HG02759 (cell line): ENCODE measurements around the gene ALK.
"Not testable (repeated sequence)": the region's sequence is repeated elsewhere in the genome, so short reads cannot be mapped to it uniquely, and the experiment has no call there.

ENCODE experiments used
- ATAC-seq: cut with Tn5 transposase; IDR thresholded peaks from one replicate; pipeline ENCODE4 v1.9.1; 2021; ENCODE audit warnings: mild to moderate bottlenecking, moderate library complexity; ENCODE audit not compliant: unreplicated experiment

ALK gene

GRCh38 chr2:29844713-29845326 lies 76.6 kb downstream of the ALK start:
- no peak for ATAC-seq

- no peak for ATAC-seq
Measured at GRCh38 chr2:29841386-29842004, 79.9 kb downstream of the ALK start.

- ATAC-seq = no peak
Measured at GRCh38 chr2:29839306-29839705, 82.1 kb downstream of the ALK start.

GRCh38 chr2:29837925-29838324 lies 83.5 kb downstream of the ALK start:
- ATAC-seq = no peak

- ATAC-seq = no peak
Measured at GRCh38 chr2:29834624-29835023, 86.8 kb downstream of the ALK start.

- no peak for ATAC-seq
Measured at GRCh38 chr2:29834036-29834540, 87.3 kb downstream of the ALK start.

GRCh38 chr2:29831560-29831959 lies 89.8 kb downstream of the ALK start:
- no peak for ATAC-seq

GRCh38 chr2:29829841-29830240 lies 91.5 kb downstream of the ALK start:
- no peak for ATAC-seq

- not testable (repeated sequence) for ATAC-seq
Measured at GRCh38 chr2:29824145-29824544, 97.2 kb downstream of the ALK start.

- ATAC-seq = no peak
Measured at GRCh38 chr2:29821591-29821990, 99.8 kb downstream of the ALK start.

GRCh38 chr2:29819570-29819969 lies 101.8 kb downstream of the ALK start:
- no peak for ATAC-seq

GRCh38 chr2:29817801-29818680 lies 103.3 kb downstream of the ALK start:
- no peak for ATAC-seq

GRCh38 chr2:29817299-29817698 lies 104.1 kb downstream of the ALK start:
- ATAC-seq = no peak

- no peak for ATAC-seq
Measured at GRCh38 chr2:29816651-29817050, 104.7 kb downstream of the ALK start.

- no peak for ATAC-seq
Measured at GRCh38 chr2:29811378-29811777, 110.0 kb downstream of the ALK start.

- no peak for ATAC-seq
Measured at GRCh38 chr2:29810956-29811355, 110.4 kb downstream of the ALK start.

GRCh38 chr2:29808321-29808720 lies 113.1 kb downstream of the ALK start:
- ATAC-seq = no peak

GRCh38 chr2:29807082-29807481 lies 114.3 kb downstream of the ALK start:
- ATAC-seq = no peak

GRCh38 chr2:29806461-29806860 lies 114.9 kb downstream of the ALK start:
- ATAC-seq = no peak

GRCh38 chr2:29804671-29805070 lies 116.7 kb downstream of the ALK start:
- ATAC-seq = no peak

- no peak for ATAC-seq
Measured at GRCh38 chr2:29803537-29803936, 117.8 kb downstream of the ALK start.

- ATAC-seq = no peak
Measured at GRCh38 chr2:29802986-29803385, 118.4 kb downstream of the ALK start.
